HepG2 (cell line): ENCODE results near the gene GPM6B. TPM values are rescaled to one million over a fixed set of nuclear protein-coding genes. Genes with fewer than 3 reads are reported as not detected.

ENCODE experiments used
- ATAC-seq: fragments of 200-7000 bp; cut with Tn5 transposase; 3 replicates; pipeline ENCODE4 v1.9.1; 2020; ENCODE audit warnings: mild to moderate bottlenecking, moderate library complexity
- BruUV-seq: library from RNA; stranded (reverse); fragments of 400-500 nt; replicated peaks from 2 replicates; lab custom pipeline; 2021; lab: Mats Ljungman, UMichigan
- CTCF ChIA-PET: fragments of 300-600 bp; formaldehyde crosslinking; extraction: SDS; loops from one replicate; lab custom pipeline; 2021; ENCODE audit warnings: low total read pairs, inconsistent platforms, low intra/inter-chr PET ratio; lab: Yijun Ruan, JAX
- POLR2A ChIA-PET: fragments of 350-600 bp; sonication (Branson Sonifier 250); formaldehyde crosslinking; loops from one replicate; lab custom pipeline; 2020; ENCODE audit warnings: antibody characterized with exemption, inconsistent platforms; lab: Yijun Ruan, JAX
- DNase-seq: peaks from one replicate; pipeline ENCODE4 v3.0.0-alpha.2; 2015; ENCODE audit warnings: low spot score
- FAIRE-seq: peaks from 3 replicates; lab custom pipeline; 2011; peaks lifted over from hg19 to GRCh38; lab: Jason Lieb, UNC
- H2AFZ ChIP-seq: one replicate; pipeline ENCODE4 v1.6.1; 2011; ENCODE audit warnings: low read length, inconsistent platforms
- H3K27ac ChIP-seq: fragments of 300-600 bp; 3 replicates; pipeline ENCODE4 v1.8.0; 2011; ENCODE audit warnings: mixed run types, mild to moderate bottlenecking, mixed read lengths, low read length, inconsistent platforms; ENCODE audit not compliant: insufficient read depth; ENCODE audit errors: extremely low read length
- H3K27me3 ChIP-seq, 2 experiments: fragments of 200-600 bp in 1 of 2; 2 replicates in 1 of 2; 3 replicates in 1 of 2; pipeline versions ENCODE4 v1.6.0 to v1.8.0; 2011; ENCODE audit warnings: low read length in 2 of 2, mild to moderate bottlenecking in 2 of 2, moderate library complexity in 2 of 2, inconsistent platforms in 1 of 2; ENCODE audit not compliant: insufficient read depth in 2 of 2, control insufficient read depth in 1 of 2
- H3K36me3 ChIP-seq, 2 experiments: fragments of 200-600 bp in 1 of 2; replicated peaks in 1 of 2; 2 replicates in 1 of 2; 3 replicates in 1 of 2; pipeline versions ENCODE4 v1.5.1 to v1.8.0; 2011; ENCODE audit warnings: low read length in 2 of 2, inconsistent platforms in 1 of 2; ENCODE audit not compliant: insufficient read depth in 2 of 2, control insufficient read depth in 1 of 2
- H3K4me1 ChIP-seq: 2 replicates; pipeline ENCODE4 v1.5.1; 2012; ENCODE audit warnings: low read length, inconsistent platforms; ENCODE audit not compliant: insufficient read depth
- H3K4me2 ChIP-seq: 2 replicates; pipeline ENCODE4 v1.6.0; 2011; ENCODE audit warnings: low read depth, low read length, inconsistent platforms
- H3K4me3 ChIP-seq, 3 experiments: fragments of 200-600 bp in 1 of 3; sonication (generic), shearing (Covaris generic) in 1 of 3; replicated peaks in 1 of 3; 2 replicates each; pipeline ENCODE4 v1.5.1; 2011 to 2016; ENCODE audit warnings: low read length in 3 of 3, inconsistent platforms in 2 of 3, low read depth in 2 of 3, mild to moderate bottlenecking in 2 of 3, control low read depth in 1 of 3, mixed read lengths in 1 of 3; ENCODE audit not compliant: insufficient read depth in 1 of 3
- H3K79me2 ChIP-seq: one replicate; pipeline ENCODE4 v1.6.1; 2011; ENCODE audit warnings: low read length, inconsistent platforms; ENCODE audit not compliant: insufficient read depth
- H3K9ac ChIP-seq: 2 replicates; pipeline ENCODE4 v1.6.0; 2011; ENCODE audit warnings: mild to moderate bottlenecking, low read depth, low read length, inconsistent platforms; ENCODE audit not compliant: insufficient read depth
- H3K9me3 ChIP-seq: 2 replicates; pipeline ENCODE4 v1.5.1; 2012; ENCODE audit warnings: mild to moderate bottlenecking, low read length
- H4K20me1 ChIP-seq: 2 replicates; pipeline ENCODE4 v1.6.0; 2011; ENCODE audit warnings: inconsistent platforms, mild to moderate bottlenecking, low read length, moderate library complexity; ENCODE audit not compliant: insufficient read depth
- HIVEP1 ChIP-seq: sonication (generic); formaldehyde crosslinking; IDR thresholded peaks from 2 replicates; pipeline ENCODE4 v1.4.0; 2020; ENCODE audit warnings: mild to moderate bottlenecking, missing genetic modification reagents
- ISL2 ChIP-seq: sonication (generic); formaldehyde crosslinking; IDR thresholded peaks from 2 replicates; pipeline ENCODE4 v1.5.0; 2020; ENCODE audit warnings: missing genetic modification reagents
- NR3C1 ChIP-seq: sonication (generic); formaldehyde crosslinking; IDR thresholded peaks from 2 replicates; pipeline ENCODE4 v1.4.0; 2020; ENCODE audit warnings: missing genetic modification reagents
- POLR2AphosphoS5 ChIP-seq: IDR thresholded peaks from 2 replicates; pipeline ENCODE4 v1.6.1; 2012; ENCODE audit warnings: low read depth, low read length
- SOX6 ChIP-seq, 2 experiments: fragments of 450-650 bp in 1 of 2; sonication (generic) in 1 of 2; formaldehyde crosslinking in 1 of 2; IDR thresholded peaks; 2 replicates each; pipeline versions ENCODE4 v1.4.0 to v1.6.1; 2017 to 2020; ENCODE audit warnings: antibody characterized with exemption in 1 of 2, mild to moderate bottlenecking in 1 of 2, missing genetic modification reagents in 1 of 2
- STAT5B ChIP-seq: sonication (generic); formaldehyde crosslinking; IDR thresholded peaks from 2 replicates; pipeline ENCODE4 v1.4.0; 2020; ENCODE audit warnings: missing genetic modification reagents
- YY1 ChIP-seq: IDR thresholded peaks from 2 replicates; pipeline ENCODE4 v1.6.1; 2011; ENCODE audit warnings: low read length, low read depth, moderate library complexity, mild to moderate bottlenecking; ENCODE audit not compliant: insufficient read depth, insufficient replicate concordance
- ZFY ChIP-seq: sonication (generic); formaldehyde crosslinking; IDR thresholded peaks from 2 replicates; pipeline ENCODE4 v1.4.0; 2020; ENCODE audit warnings: missing genetic modification reagents
- ZNF260 ChIP-seq: sonication (generic); formaldehyde crosslinking; IDR thresholded peaks from 2 replicates; pipeline ENCODE4 v1.4.0; 2020; ENCODE audit warnings: missing genetic modification reagents, low read depth, mild to moderate bottlenecking, borderline replicate concordance
- WGBS: methylation state at CpG from one replicate; pipeline ENCODE4 v1.1.6; 2017; ENCODE audit warnings: low lambda C conversion rate; 5-methylcytosine and 5-hydroxymethylcytosine counted together
- in situ Hi-C: cut with HindIII; loops from 2 replicates; pipeline ENCODE4 v1.10.0; 2017; ENCODE audit warnings: low pct_unique_long_range_greater_than_20kb; ENCODE audit not compliant: extremely low pct_ligation_motif_present
- intact Hi-C: fragments of 100-400 bp; cut with micrococcal nuclease; formaldehyde crosslinking; loops from one replicate; pipeline ENCODE4 v1.10.0; 2022; ENCODE audit not compliant: unreplicated experiment
- polyA plus RNA-seq, 8 experiments: library from polyadenylated mRNA; depleted of rRNA in 3 of 8; stranded (reverse) in 7 of 8; unstranded in 1 of 8; fragments of >200 nt; fragmentation: Illumina TruSeq in 4 of 8; extraction: Trizol in 4 of 8; gene quantifications; 2 replicates each; pipeline versions ENCODE4 v1.2.1 to v1.2.3, GENCODE V29; 2011 to 2016; ENCODE audit warnings: low read depth in 4 of 8, missing spikeins in 1 of 8, mixed read lengths in 1 of 8; ENCODE audit not compliant: insufficient read depth in 1 of 8
- total RNA-seq, 5 experiments: library from RNA; depleted of rRNA; stranded (reverse); fragments of >200 nt; fragmentation: Illumina TruSeq; extraction: Trizol; gene quantifications; 2 replicates each; pipeline ENCODE4 v1.2.3, GENCODE V29; 2016; ENCODE audit warnings: low read depth in 1 of 5
- TF ChIP-seq, protein P1 (sequence below): sonication (generic); formaldehyde crosslinking; conservative IDR thresholded peaks from 2 replicates; pipeline ENCODE4 v1.4.0; 2020; ENCODE audit warnings: missing genetic modification reagents
- TF ChIP-seq, protein P2 (sequence below): sonication (generic); formaldehyde crosslinking; IDR thresholded peaks from 2 replicates; pipeline ENCODE4 v1.8.0; 2023; ENCODE audit warnings: mild to moderate bottlenecking, missing genetic modification reagents
- TF ChIP-seq, protein P3 (sequence below): sonication (generic); formaldehyde crosslinking; IDR thresholded peaks from 2 replicates; pipeline ENCODE4 v1.4.0; 2020; ENCODE audit warnings: missing genetic modification reagents
- TF ChIP-seq, protein P4 (sequence below): sonication (generic); formaldehyde crosslinking; IDR thresholded peaks from 2 replicates; pipeline ENCODE4 v1.5.0; 2020; ENCODE audit warnings: missing genetic modification reagents
- TF ChIP-seq, protein P5 (sequence below): sonication (generic); formaldehyde crosslinking; IDR thresholded peaks from 2 replicates; pipeline ENCODE4 v1.5.0; 2020; ENCODE audit warnings: mild to moderate bottlenecking, missing genetic modification reagents

Gene GPM6B
- total and polyA plus RNA-seq, 2 of the 13 experiments (the other 11 are each of a cell fraction or from before 2014, with no cell fraction given) = not detected

DNA sequence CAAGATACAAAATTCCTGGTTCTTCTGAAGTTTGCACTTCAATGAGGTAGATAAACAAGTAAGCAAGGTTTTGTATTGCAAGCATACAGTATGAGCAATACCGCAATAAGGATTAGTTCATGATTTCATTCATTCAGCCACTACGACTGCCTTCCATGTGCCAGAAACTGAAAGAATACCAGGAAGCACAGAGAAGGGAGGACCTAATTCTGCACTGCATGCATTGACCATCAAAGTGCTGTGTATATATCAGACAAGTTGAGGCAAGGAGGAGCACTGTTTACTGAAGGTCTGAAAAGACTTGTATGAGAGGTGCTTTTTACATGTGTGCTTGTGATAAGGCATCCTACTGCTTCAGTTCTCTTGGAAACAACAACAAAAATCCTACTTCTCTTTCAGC lies 40.9 kb upstream of the GPM6B start:
- intact Hi-C loops (no loop called here), in situ Hi-C loops (no loop called here)
- no peak for ATAC-seq
- no peak for DNase-seq
- BruUV-seq = no TSS peak
- ChIA-PET CTCF (no interaction called here), POLR2A (no interaction called here)
- H3K36me3 ChIP-seq = no peaks in the 10 kb centered on the region
- H3K27me3 ChIP-seq = no peaks in the 10 kb centered on the region
- no peak overlapping the region for H3K4me3 ChIP-seq
- no peaks in the 10 kb centered on the region for H3K79me2 ChIP-seq
- TF ChIP-seq YY1 = no peak
- TF ChIP-seq, protein P1, sequence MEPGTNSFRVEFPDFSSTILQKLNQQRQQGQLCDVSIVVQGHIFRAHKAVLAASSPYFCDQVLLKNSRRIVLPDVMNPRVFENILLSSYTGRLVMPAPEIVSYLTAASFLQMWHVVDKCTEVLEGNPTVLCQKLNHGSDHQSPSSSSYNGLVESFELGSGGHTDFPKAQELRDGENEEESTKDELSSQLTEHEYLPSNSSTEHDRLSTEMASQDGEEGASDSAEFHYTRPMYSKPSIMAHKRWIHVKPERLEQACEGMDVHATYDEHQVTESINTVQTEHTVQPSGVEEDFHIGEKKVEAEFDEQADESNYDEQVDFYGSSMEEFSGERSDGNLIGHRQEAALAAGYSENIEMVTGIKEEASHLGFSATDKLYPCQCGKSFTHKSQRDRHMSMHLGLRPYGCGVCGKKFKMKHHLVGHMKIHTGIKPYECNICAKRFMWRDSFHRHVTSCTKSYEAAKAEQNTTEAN (CRISPR knock-in tag) = no peak
- TF ChIP-seq HIVEP1 (CRISPR knock-in tag) = no peak
- TF ChIP-seq SOX6 (IDR thresholded peaks at IDR 0.05) = no peak
- no peak for TF ChIP-seq SOX6 (CRISPR knock-in tag; IDR thresholded peaks at IDR 0.05)
- TF ChIP-seq, protein P2, sequence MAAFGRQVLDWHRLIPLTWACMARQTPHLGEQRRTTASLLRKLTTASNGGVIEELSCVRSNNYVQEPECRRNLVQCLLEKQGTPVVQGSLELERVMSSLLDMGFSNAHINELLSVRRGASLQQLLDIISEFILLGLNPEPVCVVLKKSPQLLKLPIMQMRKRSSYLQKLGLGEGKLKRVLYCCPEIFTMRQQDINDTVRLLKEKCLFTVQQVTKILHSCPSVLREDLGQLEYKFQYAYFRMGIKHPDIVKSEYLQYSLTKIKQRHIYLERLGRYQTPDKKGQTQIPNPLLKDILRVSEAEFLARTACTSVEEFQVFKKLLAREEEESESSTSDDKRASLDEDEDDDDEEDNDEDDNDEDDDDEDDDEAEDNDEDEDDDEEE = no peak
- no peak for TF ChIP-seq POLR2AphosphoS5
- TF ChIP-seq, protein P3, sequence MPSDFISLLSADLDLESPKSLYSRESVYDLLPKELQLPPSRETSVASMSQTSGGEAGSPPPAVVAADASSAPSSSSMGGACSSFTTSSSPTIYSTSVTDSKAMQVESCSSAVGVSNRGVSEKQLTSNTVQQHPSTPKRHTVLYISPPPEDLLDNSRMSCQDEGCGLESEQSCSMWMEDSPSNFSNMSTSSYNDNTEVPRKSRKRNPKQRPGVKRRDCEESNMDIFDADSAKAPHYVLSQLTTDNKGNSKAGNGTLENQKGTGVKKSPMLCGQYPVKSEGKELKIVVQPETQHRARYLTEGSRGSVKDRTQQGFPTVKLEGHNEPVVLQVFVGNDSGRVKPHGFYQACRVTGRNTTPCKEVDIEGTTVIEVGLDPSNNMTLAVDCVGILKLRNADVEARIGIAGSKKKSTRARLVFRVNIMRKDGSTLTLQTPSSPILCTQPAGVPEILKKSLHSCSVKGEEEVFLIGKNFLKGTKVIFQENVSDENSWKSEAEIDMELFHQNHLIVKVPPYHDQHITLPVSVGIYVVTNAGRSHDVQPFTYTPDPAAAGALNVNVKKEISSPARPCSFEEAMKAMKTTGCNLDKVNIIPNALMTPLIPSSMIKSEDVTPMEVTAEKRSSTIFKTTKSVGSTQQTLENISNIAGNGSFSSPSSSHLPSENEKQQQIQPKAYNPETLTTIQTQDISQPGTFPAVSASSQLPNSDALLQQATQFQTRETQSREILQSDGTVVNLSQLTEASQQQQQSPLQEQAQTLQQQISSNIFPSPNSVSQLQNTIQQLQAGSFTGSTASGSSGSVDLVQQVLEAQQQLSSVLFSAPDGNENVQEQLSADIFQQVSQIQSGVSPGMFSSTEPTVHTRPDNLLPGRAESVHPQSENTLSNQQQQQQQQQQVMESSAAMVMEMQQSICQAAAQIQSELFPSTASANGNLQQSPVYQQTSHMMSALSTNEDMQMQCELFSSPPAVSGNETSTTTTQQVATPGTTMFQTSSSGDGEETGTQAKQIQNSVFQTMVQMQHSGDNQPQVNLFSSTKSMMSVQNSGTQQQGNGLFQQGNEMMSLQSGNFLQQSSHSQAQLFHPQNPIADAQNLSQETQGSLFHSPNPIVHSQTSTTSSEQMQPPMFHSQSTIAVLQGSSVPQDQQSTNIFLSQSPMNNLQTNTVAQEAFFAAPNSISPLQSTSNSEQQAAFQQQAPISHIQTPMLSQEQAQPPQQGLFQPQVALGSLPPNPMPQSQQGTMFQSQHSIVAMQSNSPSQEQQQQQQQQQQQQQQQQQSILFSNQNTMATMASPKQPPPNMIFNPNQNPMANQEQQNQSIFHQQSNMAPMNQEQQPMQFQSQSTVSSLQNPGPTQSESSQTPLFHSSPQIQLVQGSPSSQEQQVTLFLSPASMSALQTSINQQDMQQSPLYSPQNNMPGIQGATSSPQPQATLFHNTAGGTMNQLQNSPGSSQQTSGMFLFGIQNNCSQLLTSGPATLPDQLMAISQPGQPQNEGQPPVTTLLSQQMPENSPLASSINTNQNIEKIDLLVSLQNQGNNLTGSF (CRISPR knock-in tag) = no peak
- TF ChIP-seq ISL2 (CRISPR knock-in tag) = no peak
- no peak for TF ChIP-seq NR3C1 (CRISPR knock-in tag)
- TF ChIP-seq ZNF260 (CRISPR knock-in tag) = no peak
- TF ChIP-seq, protein P4, sequence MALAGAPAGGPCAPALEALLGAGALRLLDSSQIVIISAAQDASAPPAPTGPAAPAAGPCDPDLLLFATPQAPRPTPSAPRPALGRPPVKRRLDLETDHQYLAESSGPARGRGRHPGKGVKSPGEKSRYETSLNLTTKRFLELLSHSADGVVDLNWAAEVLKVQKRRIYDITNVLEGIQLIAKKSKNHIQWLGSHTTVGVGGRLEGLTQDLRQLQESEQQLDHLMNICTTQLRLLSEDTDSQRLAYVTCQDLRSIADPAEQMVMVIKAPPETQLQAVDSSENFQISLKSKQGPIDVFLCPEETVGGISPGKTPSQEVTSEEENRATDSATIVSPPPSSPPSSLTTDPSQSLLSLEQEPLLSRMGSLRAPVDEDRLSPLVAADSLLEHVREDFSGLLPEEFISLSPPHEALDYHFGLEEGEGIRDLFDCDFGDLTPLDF (CRISPR knock-in tag) = no peak
- no peak for TF ChIP-seq ZFY (CRISPR knock-in tag)
- TF ChIP-seq, protein P5, sequence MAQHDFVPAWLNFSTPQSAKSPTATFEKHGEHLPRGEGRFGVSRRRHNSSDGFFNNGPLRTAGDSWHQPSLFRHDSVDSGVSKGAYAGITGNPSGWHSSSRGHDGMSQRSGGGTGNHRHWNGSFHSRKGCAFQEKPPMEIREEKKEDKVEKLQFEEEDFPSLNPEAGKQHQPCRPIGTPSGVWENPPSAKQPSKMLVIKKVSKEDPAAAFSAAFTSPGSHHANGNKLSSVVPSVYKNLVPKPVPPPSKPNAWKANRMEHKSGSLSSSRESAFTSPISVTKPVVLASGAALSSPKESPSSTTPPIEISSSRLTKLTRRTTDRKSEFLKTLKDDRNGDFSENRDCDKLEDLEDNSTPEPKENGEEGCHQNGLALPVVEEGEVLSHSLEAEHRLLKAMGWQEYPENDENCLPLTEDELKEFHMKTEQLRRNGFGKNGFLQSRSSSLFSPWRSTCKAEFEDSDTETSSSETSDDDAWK = no peak
- TF ChIP-seq STAT5B (CRISPR knock-in tag) = no peak
- H3K9me3 ChIP-seq = no peaks in the 10 kb centered on the region
- H3K27ac ChIP-seq = no peak overlapping the region
- no peak overlapping the region for H2AFZ ChIP-seq
- no peaks in the 10 kb centered on the region for H3K4me1 ChIP-seq
- no peak overlapping the region for H3K9ac ChIP-seq
- FAIRE-seq = no peak
- H4K20me1 ChIP-seq = no peaks in the 10 kb centered on the region
- H3K4me2 ChIP-seq = no peak overlapping the region
- WGBS = 79% methylated on average over 2 of the region's 2 CpGs
